PFSK-1 (cell line): ENCODE data around the gene ZDHHC7.

Experiments
- FOXP2 ChIP-seq: optimal IDR thresholded peaks from 2 replicates; pipeline ENCODE3; 2011; ENCODE audit warnings: borderline replicate concordance, control low read depth, inconsistent platforms; ENCODE audit not compliant: insufficient read depth; ENCODE audit errors: extremely low read length, extremely low read depth
- POLR2AphosphoS5 ChIP-seq: IDR thresholded peaks from 2 replicates; pipeline ENCODE4 v1.6.1; 2012; ENCODE audit warnings: low read depth, mild to moderate bottlenecking, control low read depth, low read length, moderate library complexity
- SIN3A ChIP-seq: IDR thresholded peaks from 2 replicates; pipeline ENCODE4 v1.6.1; 2012; ENCODE audit warnings: mild to moderate bottlenecking, low read length, moderate library complexity, borderline replicate concordance; ENCODE audit not compliant: insufficient read depth
- TAF1 ChIP-seq: IDR thresholded peaks from 2 replicates; pipeline ENCODE4 v1.6.1; 2012; ENCODE audit warnings: low read length, control low read depth, borderline replicate concordance; ENCODE audit not compliant: insufficient read depth
- TF ChIP-seq, protein P1 (sequence below), 2 experiments: IDR thresholded peaks; 2 replicates each; pipeline versions ENCODE4 v1.6.1 to v1.8.0; 2011 to 2012; ENCODE audit warnings: low read depth in 2 of 2, low read length in 2 of 2, control low read depth in 1 of 2, inconsistent platforms in 1 of 2, mild to moderate bottlenecking in 1 of 2, moderate library complexity in 1 of 2; ENCODE audit not compliant: insufficient read depth in 1 of 2

Gene ZDHHC7

GRCh38 chr16:84989749-84990620 is 21.4 kb downstream of the ZDHHC7 start:
- no peak for TF ChIP-seq SIN3A
- TF ChIP-seq TAF1, result no peak
- no peak for TF ChIP-seq FOXP2
- no peak for TF ChIP-seq POLR2AphosphoS5
- TF ChIP-seq, protein P1, sequence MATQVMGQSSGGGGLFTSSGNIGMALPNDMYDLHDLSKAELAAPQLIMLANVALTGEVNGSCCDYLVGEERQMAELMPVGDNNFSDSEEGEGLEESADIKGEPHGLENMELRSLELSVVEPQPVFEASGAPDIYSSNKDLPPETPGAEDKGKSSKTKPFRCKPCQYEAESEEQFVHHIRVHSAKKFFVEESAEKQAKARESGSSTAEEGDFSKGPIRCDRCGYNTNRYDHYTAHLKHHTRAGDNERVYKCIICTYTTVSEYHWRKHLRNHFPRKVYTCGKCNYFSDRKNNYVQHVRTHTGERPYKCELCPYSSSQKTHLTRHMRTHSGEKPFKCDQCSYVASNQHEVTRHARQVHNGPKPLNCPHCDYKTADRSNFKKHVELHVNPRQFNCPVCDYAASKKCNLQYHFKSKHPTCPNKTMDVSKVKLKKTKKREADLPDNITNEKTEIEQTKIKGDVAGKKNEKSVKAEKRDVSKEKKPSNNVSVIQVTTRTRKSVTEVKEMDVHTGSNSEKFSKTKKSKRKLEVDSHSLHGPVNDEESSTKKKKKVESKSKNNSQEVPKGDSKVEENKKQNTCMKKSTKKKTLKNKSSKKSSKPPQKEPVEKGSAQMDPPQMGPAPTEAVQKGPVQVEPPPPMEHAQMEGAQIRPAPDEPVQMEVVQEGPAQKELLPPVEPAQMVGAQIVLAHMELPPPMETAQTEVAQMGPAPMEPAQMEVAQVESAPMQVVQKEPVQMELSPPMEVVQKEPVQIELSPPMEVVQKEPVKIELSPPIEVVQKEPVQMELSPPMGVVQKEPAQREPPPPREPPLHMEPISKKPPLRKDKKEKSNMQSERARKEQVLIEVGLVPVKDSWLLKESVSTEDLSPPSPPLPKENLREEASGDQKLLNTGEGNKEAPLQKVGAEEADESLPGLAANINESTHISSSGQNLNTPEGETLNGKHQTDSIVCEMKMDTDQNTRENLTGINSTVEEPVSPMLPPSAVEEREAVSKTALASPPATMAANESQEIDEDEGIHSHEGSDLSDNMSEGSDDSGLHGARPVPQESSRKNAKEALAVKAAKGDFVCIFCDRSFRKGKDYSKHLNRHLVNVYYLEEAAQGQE (IDR thresholded peaks at IDR 0.05; ENCODE audit: insufficient read depth in 1 of 2, low read depth in 2 of 2, low read length in 2 of 2), result no peak

DNA sequence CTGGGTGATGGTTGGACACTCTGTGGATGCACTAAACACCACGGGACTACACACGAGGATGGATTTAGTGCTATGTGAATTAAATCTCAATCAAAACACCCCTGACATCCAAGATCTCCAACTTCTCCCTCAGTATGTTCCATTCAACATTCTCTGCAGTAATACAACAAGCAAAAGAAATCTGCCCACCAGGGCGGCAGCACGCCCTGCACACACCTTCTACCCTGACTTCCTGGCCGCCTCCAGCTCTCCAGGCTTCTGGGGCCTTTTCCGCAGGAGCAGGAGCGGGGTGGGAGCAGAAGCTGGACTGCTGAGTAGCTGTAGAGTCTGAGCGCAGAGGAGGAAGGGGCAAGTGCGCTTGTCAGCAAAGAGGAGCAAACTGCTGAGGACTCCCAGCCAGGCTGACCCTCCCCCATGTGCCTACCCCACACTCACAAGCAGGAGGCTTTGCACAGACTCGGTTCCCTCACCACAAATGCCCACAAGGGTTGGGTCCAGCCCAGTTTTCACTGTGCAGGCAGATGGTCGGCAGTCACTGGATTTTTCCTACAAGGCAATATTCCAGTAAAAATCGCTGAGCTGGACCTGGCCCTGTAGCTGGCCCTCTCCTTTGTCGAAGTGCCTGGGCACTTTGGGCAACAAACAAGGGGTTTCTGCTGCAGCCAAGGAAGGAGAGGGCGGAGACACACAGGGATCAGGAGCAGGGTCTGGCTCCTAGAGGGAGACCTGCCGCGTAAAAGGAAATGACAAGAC is 22.8 kb downstream of the ZDHHC7 start:
- TF ChIP-seq TAF1, result no peak
- TF ChIP-seq FOXP2, result no peak
- TF ChIP-seq POLR2AphosphoS5, result no peak
- TF ChIP-seq SIN3A, result no peak
- TF ChIP-seq, protein P1 (IDR thresholded peaks at IDR 0.05; ENCODE audit: insufficient read depth in 1 of 2, low read depth in 2 of 2, low read length in 2 of 2), result no peak

DNA sequence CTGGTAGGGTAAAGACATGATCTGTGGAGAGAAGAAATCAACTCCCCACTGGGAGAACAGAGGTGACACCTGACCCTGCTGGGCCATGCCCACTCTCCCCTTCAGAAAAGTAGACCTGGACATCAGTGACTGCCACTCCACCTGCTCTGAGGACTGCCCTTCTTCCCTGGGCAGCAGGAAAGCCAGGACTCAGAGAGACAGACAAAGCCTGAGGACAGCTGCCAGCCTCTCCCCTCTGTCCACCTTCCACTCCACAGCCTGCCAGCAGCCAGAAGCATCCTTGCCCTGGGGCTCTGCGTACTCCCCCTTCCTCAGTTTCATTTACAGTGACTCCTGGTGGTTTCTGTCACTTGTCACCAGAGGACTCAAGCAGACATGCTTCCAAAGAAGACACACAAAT is 24.5 kb downstream of the ZDHHC7 start:
- TF ChIP-seq TAF1 (no peak), FOXP2 (no peak), SIN3A (no peak), POLR2AphosphoS5 (no peak)

DNA sequence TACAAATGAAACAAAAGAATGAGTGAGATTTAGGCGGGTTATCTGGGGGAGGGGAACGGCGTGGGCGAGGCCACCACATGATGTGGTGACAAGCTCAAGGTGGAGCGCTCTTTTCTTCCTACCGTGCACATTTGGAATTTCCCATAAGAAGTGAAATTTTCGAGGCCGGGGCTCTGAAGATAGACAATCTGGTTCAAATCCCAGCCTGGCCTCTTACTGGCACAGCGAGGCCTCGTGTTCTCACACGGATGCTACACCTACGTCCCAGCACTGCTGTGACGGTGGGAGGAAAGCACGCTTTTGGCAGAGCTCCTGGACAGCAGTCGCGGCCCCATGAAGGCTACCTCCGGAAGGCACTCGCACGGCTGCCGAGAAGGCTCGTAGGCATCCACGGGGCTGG is 25.2 kb downstream of the ZDHHC7 start:
- TF ChIP-seq POLR2AphosphoS5 (no peak), FOXP2 (no peak), SIN3A (no peak), TAF1 (no peak)
- TF ChIP-seq, protein P1 (IDR thresholded peaks at IDR 0.05; ENCODE audit: insufficient read depth in 1 of 2, low read depth in 2 of 2, low read length in 2 of 2), result no peak

- TF ChIP-seq POLR2AphosphoS5, result no peak
- TF ChIP-seq, protein P1 (IDR thresholded peaks at IDR 0.05; ENCODE audit: insufficient read depth in 1 of 2, low read depth in 2 of 2, low read length in 2 of 2), result no peak
These were observed 26.0 kb downstream of the ZDHHC7 start for GRCh38 chr16:84985079-84986065.
